Vagina (tissue), 2 donors: Measurements from ENCODE around the gene AP4B1. TPM values are rescaled to one million over a fixed set of nuclear protein-coding genes. Genes with fewer than 3 reads are reported as not detected.

Source experiments
- DNase-seq, 2 donors: peaks; one replicate each; pipeline ENCODE4 v3.0.0-alpha.2; 2017; ENCODE audit errors: extremely low spot score in 2 of 2
- H3K27ac ChIP-seq: fragments of 200-600 bp; sonication (generic); one replicate; pipeline ENCODE4 v1.5.1; 2019
- H3K27me3 ChIP-seq: fragments of 200-600 bp; sonication (generic); one replicate; pipeline ENCODE4 v1.5.1; 2019
- H3K36me3 ChIP-seq, 2 donors: fragments of 200-600 bp; sonication (generic); one replicate each; pipeline ENCODE4 v1.5.1; 2017 to 2019
- H3K4me1 ChIP-seq: fragments of 200-600 bp; sonication (generic); one replicate; pipeline ENCODE4 v1.5.1; 2019
- H3K4me3 ChIP-seq, 2 donors: fragments of 200-600 bp; sonication (generic); 1 replicate in 1 of 2; 2 replicates in 1 of 2; pipeline ENCODE4 v1.5.1; 2016 to 2019
- H3K9me3 ChIP-seq: fragments of 200-600 bp; sonication (generic); one replicate; pipeline ENCODE4 v1.5.1; 2019
- POLR2A ChIP-seq, 2 donors: fragments of 450-650 bp; IDR thresholded peaks; one replicate each; pipeline ENCODE4 v1.6.1; 2017; ENCODE audit warnings: antibody characterized with exemption in 2 of 2, mild to moderate bottlenecking in 2 of 2, moderate library complexity in 2 of 2
- POLR2AphosphoS5 ChIP-seq, 2 donors: sonication (generic); formaldehyde crosslinking; IDR thresholded peaks; one replicate each; pipeline ENCODE4 v1.9.0; 2017; ENCODE audit warnings: antibody characterized with exemption in 2 of 2, mild to moderate bottlenecking in 2 of 2, low read depth in 1 of 2; ENCODE audit not compliant: insufficient read depth in 1 of 2
- intact Hi-C: fragments of 100-400 bp; cut with DNase I; formaldehyde crosslinking; loops from one replicate; pipeline ENCODE4 v1.15.1; 2023
- total RNA-seq: library from RNA; depleted of rRNA; stranded (reverse); fragments of >200 nt; gene quantifications from one replicate; pipeline ENCODE4 v1.2.3, GENCODE V29; 2016
- TF ChIP-seq, protein P1 (sequence below), 3 experiments: fragments of 450-650 bp in 2 of 3; fragments of 200-600 bp in 1 of 3; sonication (generic) in 1 of 3; IDR thresholded peaks; one replicate each; pipeline ENCODE4 v1.5.1; 2017 to 2019; ENCODE audit warnings: antibody characterized with exemption in 3 of 3, mild to moderate bottlenecking in 2 of 3, moderate library complexity in 2 of 3

AP4B1 gene
- total RNA-seq, 1 donor from 2014 or later = 6.9 TPM

DNA sequence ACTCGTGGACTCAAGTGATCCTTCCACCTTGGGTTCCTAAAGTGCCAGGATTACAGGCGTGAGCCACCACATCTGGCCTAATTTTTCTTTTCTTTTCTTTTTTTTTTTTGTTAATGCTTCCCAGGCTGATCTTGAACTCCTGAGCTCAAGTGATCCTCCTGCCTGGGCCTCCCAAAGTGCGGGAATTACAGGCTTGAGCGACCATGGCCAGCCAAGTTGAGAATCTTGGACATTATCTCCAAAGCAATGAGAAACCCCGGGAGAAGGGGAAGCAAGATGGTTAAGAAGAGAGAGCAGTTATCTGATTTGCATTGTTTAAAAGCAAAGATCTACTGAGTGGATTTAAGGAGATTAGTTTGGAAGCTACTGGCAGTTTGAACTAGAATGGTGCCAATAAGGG, 33.6 kb upstream of the AP4B1 start:
- DNase-seq = no peak
- Histone ChIP-seq H3K27me3 (no peaks in the 10 kb centered on the region), H3K27ac (no peak overlapping the region), H3K4me3 (no peak overlapping the region), H3K4me1 (peaks cover 64% of the 10 kb centered on the region), H3K9me3 (no peaks in the 10 kb centered on the region), H3K36me3 (peaks cover 0 to 16% of the 10 kb centered on the region in 2 donors)
- intact Hi-C loops = no loop called here
- TF ChIP-seq, protein P1, sequence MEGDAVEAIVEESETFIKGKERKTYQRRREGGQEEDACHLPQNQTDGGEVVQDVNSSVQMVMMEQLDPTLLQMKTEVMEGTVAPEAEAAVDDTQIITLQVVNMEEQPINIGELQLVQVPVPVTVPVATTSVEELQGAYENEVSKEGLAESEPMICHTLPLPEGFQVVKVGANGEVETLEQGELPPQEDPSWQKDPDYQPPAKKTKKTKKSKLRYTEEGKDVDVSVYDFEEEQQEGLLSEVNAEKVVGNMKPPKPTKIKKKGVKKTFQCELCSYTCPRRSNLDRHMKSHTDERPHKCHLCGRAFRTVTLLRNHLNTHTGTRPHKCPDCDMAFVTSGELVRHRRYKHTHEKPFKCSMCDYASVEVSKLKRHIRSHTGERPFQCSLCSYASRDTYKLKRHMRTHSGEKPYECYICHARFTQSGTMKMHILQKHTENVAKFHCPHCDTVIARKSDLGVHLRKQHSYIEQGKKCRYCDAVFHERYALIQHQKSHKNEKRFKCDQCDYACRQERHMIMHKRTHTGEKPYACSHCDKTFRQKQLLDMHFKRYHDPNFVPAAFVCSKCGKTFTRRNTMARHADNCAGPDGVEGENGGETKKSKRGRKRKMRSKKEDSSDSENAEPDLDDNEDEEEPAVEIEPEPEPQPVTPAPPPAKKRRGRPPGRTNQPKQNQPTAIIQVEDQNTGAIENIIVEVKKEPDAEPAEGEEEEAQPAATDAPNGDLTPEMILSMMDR (IDR thresholded peaks at IDR 0.05) = no peak

DNA sequence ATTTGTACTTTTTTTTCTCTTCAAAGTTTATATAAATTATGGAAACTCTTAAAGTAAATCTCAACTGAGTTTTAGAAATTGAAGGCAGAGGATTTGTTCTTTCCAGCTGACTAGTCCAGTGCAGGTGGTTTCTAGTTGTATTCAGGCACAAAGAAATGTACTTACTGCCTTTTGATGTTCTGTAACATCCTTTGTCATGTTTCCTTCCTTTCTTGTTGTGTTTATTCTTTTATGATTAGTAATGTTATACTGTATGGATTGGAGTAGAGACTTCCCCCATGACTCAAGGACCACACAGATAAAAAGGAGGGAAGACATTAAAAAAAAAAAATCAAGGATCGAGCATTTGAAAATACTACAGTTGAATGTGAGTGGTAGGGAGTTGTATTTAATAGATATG, 32.5 kb upstream of the AP4B1 start:
- Histone ChIP-seq H3K4me3 (no peak overlapping the region), H3K27me3 (no peaks in the 10 kb centered on the region), H3K36me3 (peaks cover 0 to 16% of the 10 kb centered on the region in 2 donors), H3K4me1 (peaks cover 74% of the 10 kb centered on the region), H3K27ac (no peak overlapping the region), H3K9me3 (no peaks in the 10 kb centered on the region)
- intact Hi-C loops = no loop called here
- no peak for DNase-seq
- no peak for TF ChIP-seq POLR2AphosphoS5 (IDR thresholded peaks at IDR 0.05; ENCODE audit: insufficient read depth in 1 of 2, low read depth in 1 of 2)
- TF ChIP-seq, protein P1 (IDR thresholded peaks at IDR 0.05) = no peak
- TF ChIP-seq POLR2A (IDR thresholded peaks at IDR 0.05) = no peak

DNA sequence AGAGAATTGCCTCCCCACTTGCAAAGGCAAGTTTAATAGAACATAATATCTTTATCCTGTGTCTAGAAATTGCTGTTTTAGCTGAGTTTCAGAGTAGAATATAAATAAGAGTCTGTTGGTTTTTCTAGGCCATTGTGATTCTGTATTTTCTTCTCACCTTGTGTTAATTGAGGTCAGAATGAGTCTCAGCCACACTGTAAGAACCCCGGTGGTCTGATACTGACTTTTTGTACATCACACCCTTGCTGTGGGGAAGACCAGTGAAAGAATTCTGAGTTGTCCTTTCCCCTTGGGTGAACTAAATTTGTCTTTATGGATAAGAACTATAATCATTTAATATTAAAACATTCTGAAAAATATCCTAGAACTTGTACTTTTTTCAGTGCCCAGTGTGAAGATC, 31.4 kb upstream of the AP4B1 start:
- no peak for TF ChIP-seq POLR2A (IDR thresholded peaks at IDR 0.05)
- TF ChIP-seq, protein P1 (IDR thresholded peaks at IDR 0.05) = no peak
- TF ChIP-seq POLR2AphosphoS5 (IDR thresholded peaks at IDR 0.05; ENCODE audit: insufficient read depth in 1 of 2, low read depth in 1 of 2) = no peak
- no peaks in the 10 kb centered on the region for H3K9me3 ChIP-seq
- H3K36me3 ChIP-seq = peaks cover 0 to 5% of the 10 kb centered on the region in 2 donors
- H3K27ac ChIP-seq = no peak overlapping the region
- intact Hi-C loops = no loop called here
- H3K27me3 ChIP-seq = no peaks in the 10 kb centered on the region
- H3K4me3 ChIP-seq = no peak overlapping the region
- peaks cover 81% of the 10 kb centered on the region for H3K4me1 ChIP-seq
- DNase-seq = no peak

DNA sequence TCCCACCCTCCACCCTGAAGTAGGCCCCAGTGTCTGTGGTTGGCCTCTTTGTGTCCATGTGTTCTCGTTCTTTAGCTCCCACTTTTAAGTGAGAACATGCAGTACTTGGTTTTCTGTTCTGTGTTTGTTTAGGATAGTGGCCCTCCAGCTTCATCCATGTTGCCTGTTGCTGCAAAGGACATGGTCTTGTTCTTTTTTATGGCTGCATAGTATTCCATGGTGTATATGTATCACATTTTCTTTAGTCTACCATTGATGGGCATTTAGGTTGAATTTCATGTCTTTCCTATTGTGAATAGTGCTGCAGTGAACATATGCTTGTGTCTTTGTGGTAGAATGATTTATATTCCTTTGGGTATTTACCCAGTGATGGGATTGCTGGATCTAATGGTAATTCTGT, 30.6 kb upstream of the AP4B1 start:
- Histone ChIP-seq H3K27me3 (no peaks in the 10 kb centered on the region), H3K9me3 (no peaks in the 10 kb centered on the region), H3K36me3 (no peaks in the 10 kb centered on the region), H3K4me1 (peaks cover 81% of the 10 kb centered on the region), H3K27ac (no peak overlapping the region), H3K4me3 (no peak overlapping the region)
- intact Hi-C loops = no loop called here
- DNase-seq = no peak
- TF ChIP-seq, protein P1 (IDR thresholded peaks at IDR 0.05) = no peak
- TF ChIP-seq POLR2A (IDR thresholded peaks at IDR 0.05) = no peak

DNA sequence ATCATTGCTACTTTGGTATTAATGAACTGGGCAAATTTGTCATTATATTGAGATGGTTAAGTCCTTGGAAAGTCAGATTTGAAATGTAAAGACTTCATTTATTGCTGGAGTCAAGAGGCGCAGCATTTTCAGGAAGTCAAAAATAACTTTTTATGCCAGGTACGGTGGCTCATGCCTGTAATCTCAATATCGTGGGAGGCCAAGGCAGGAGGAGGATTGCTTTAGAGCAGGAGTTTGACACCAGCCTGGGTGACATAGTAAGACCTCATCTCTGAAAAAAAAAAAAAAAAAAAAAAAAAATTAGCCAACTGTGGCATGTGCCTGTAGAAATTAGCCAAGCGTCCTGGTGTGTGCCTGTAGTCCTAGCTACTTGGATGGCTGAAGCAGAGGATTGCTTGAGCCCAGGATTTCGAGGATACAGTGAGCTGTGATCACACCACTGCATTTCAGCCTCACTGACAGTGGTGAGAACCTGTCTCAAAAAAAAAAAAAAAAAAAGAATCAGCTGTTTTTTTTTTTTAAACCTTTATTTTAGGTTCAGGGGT, 30.0 kb upstream of the AP4B1 start:
- H3K36me3 ChIP-seq = no peaks in the 10 kb centered on the region
- H3K4me1 ChIP-seq = peaks cover 77% of the 10 kb centered on the region
- no peak for DNase-seq
- intact Hi-C loops = no loop called here
- no peak overlapping the region for H3K4me3 ChIP-seq
- no peaks in the 10 kb centered on the region for H3K27me3 ChIP-seq
- no peaks in the 10 kb centered on the region for H3K9me3 ChIP-seq
- no peak overlapping the region for H3K27ac ChIP-seq
- TF ChIP-seq, protein P1 (IDR thresholded peaks at IDR 0.05) = no peak
- no peak for TF ChIP-seq POLR2A (IDR thresholded peaks at IDR 0.05)
- TF ChIP-seq POLR2AphosphoS5 (IDR thresholded peaks at IDR 0.05; ENCODE audit: insufficient read depth in 1 of 2, low read depth in 1 of 2) = no peak
